A673 (cell line): Measurements from ENCODE around the gene SORD.

ENCODE experiments used
- EZH2 ChIP-seq: fragments of 200-600 bp; sonication (generic); IDR thresholded peaks from 2 replicates; pipeline ENCODE4 v1.6.1; 2017; ENCODE audit warnings: borderline replicate concordance, low read depth, mild to moderate bottlenecking, mixed read lengths, antibody characterized with exemption, low read length; ENCODE audit not compliant: poor library complexity, severe bottlenecking
- TF ChIP-seq, protein P1 (sequence below): fragments of 300-800, 200-600 bp; sonication (generic); conservative IDR thresholded peaks from 2 replicates; pipeline ENCODE4 v1.5.1; 2017; ENCODE audit warnings: low read depth, mild to moderate bottlenecking, antibody characterized with exemption, low read length, moderate library complexity, mixed read lengths

DNA sequence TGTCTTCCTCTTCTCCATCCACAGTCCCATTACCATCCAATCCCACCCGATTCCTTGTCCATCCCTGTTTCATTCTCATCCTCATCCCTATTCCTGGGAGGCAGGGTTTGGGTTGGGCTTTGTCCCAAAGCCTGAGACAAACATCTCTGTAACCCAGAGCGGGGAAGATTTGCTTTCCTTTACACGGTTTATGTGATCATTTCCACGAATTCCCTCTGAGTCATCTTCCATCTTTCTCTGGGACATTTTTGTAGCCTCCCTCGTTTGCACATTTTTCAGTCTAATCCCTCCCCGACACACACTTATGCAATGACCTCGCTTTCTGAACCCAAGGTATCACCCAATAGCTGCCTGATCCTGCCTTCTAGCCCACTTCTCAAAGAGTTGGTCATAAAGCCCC, 68.2 kb downstream of the SORD start:
- TF ChIP-seq, protein P1, sequence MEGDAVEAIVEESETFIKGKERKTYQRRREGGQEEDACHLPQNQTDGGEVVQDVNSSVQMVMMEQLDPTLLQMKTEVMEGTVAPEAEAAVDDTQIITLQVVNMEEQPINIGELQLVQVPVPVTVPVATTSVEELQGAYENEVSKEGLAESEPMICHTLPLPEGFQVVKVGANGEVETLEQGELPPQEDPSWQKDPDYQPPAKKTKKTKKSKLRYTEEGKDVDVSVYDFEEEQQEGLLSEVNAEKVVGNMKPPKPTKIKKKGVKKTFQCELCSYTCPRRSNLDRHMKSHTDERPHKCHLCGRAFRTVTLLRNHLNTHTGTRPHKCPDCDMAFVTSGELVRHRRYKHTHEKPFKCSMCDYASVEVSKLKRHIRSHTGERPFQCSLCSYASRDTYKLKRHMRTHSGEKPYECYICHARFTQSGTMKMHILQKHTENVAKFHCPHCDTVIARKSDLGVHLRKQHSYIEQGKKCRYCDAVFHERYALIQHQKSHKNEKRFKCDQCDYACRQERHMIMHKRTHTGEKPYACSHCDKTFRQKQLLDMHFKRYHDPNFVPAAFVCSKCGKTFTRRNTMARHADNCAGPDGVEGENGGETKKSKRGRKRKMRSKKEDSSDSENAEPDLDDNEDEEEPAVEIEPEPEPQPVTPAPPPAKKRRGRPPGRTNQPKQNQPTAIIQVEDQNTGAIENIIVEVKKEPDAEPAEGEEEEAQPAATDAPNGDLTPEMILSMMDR = no peak
- TF ChIP-seq EZH2 = no peak
